Thoracic aorta (tissue), 2 donors: ENCODE measurements around the gene GNRHR. TPM values are rescaled to one million over a fixed set of nuclear protein-coding genes. Genes with fewer than 3 reads are reported as not detected.
"Not testable (repeated sequence)": the region's sequence is repeated elsewhere in the genome, so short reads cannot be mapped to it uniquely, and the experiment has no call there.

Source experiments
- ATAC-seq: fragments of 150-250 bp; one replicate; pipeline ENCODE4 v1.8.0; 2017; ENCODE audit warnings: low read depth; ENCODE audit not compliant: insufficient number of reproducible peaks, low FRiP score
- DNase-seq: peaks from one replicate; pipeline ENCODE4 v3.0.0-alpha.2; 2020; ENCODE audit warnings: low spot score
- H3K27ac ChIP-seq, 2 donors: fragments of 200-600 bp; sonication (generic); 1 replicate in 1 of 2; 2 replicates in 1 of 2; pipeline ENCODE4 v1.5.1; 2016; ENCODE audit warnings: mild to moderate bottlenecking in 2 of 2, moderate library complexity in 2 of 2
- H3K27me3 ChIP-seq: fragments of 200-600 bp; sonication (generic); replicated peaks from 2 replicates; pipeline ENCODE4 v1.6.0; 2016; ENCODE audit warnings: mild to moderate bottlenecking; ENCODE audit not compliant: insufficient read depth
- H3K36me3 ChIP-seq: fragments of 200-600 bp; sonication (generic); one replicate; pipeline ENCODE4 v1.5.1; 2016
- H3K4me1 ChIP-seq, 2 donors: fragments of 200-600 bp; sonication (generic); 1 replicate in 1 of 2; 2 replicates in 1 of 2; pipeline versions ENCODE4 v1.5.1 to v1.6.0; 2016; ENCODE audit warnings: low read depth in 2 of 2, mild to moderate bottlenecking in 1 of 2; ENCODE audit not compliant: control insufficient read depth in 1 of 2
- H3K4me3 ChIP-seq: fragments of 200-600 bp; sonication (generic); 2 replicates; pipeline ENCODE4 v1.5.1; 2016; ENCODE audit warnings: mild to moderate bottlenecking
- H3K9me3 ChIP-seq: fragments of 200-600 bp; sonication (generic); 2 replicates; pipeline ENCODE4 v1.5.1; 2016
- total RNA-seq, 2 donors: library from RNA; depleted of rRNA; stranded (reverse); fragments of >200 nt; gene quantifications; one replicate each; pipeline versions ENCODE4 v1.1.0 to v1.2.3, GENCODE V29; 2016
- TF ChIP-seq, protein P1 (sequence below): fragments of 200-600 bp; sonication (generic); IDR thresholded peaks from one replicate; pipeline ENCODE4 v1.5.1; 2019; ENCODE audit warnings: antibody characterized with exemption

Gene GNRHR
- total RNA-seq, 2 donors from 2014 or later: not detected

- ATAC-seq (no peak), DNase-seq (no peak)
- TF ChIP-seq, protein P1, sequence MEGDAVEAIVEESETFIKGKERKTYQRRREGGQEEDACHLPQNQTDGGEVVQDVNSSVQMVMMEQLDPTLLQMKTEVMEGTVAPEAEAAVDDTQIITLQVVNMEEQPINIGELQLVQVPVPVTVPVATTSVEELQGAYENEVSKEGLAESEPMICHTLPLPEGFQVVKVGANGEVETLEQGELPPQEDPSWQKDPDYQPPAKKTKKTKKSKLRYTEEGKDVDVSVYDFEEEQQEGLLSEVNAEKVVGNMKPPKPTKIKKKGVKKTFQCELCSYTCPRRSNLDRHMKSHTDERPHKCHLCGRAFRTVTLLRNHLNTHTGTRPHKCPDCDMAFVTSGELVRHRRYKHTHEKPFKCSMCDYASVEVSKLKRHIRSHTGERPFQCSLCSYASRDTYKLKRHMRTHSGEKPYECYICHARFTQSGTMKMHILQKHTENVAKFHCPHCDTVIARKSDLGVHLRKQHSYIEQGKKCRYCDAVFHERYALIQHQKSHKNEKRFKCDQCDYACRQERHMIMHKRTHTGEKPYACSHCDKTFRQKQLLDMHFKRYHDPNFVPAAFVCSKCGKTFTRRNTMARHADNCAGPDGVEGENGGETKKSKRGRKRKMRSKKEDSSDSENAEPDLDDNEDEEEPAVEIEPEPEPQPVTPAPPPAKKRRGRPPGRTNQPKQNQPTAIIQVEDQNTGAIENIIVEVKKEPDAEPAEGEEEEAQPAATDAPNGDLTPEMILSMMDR: no peak
- Histone ChIP-seq H3K27me3 (no peaks in the 10 kb centered on the region), H3K4me1 (no peaks in the 10 kb centered on the region), H3K4me3 (no peak overlapping the region), H3K9me3 (no peaks in the 10 kb centered on the region), H3K36me3 (no peaks in the 10 kb centered on the region), H3K27ac (no peak overlapping the region)
Measured at GRCh38 chr4:67735325-67735724, 18.9 kb downstream of the GNRHR start.

DNA sequence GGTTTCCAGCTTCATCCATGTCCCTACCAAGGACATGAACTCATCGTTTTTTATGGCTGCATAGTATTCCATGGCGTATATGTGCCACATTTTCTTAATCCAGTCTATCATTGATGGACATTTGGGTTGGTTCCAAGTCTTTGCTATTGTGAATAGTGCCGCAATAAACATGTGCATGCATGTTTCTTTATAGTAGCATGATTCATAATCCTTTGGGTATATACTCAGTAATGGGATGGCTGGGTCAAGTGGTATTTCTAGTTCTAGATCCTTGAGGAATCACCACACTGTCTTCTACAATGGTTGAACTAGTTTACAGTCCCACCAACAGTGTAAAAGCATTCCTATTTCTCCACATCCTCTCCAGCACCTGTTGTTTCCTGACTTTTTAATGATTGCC lies 23.7 kb downstream of the GNRHR start:
- H3K9me3 ChIP-seq, H3K27me3 ChIP-seq, H3K4me3 ChIP-seq, ATAC-seq, H3K36me3 ChIP-seq, H3K27ac ChIP-seq, DNase-seq, H3K4me1 ChIP-seq: not testable (repeated sequence)

GRCh38 chr4:67727124-67727850 lies 26.9 kb downstream of the GNRHR start:
- Histone ChIP-seq H3K9me3 (no peaks in the 10 kb centered on the region), H3K27me3 (no peaks in the 10 kb centered on the region), H3K36me3 (no peaks in the 10 kb centered on the region), H3K27ac (no peak overlapping the region), H3K4me1 (no peaks in the 10 kb centered on the region), H3K4me3 (no peak overlapping the region)
- ATAC-seq: no peak
- DNase-seq: no peak
- TF ChIP-seq, protein P1: no peak

- TF ChIP-seq, protein P1: no peak
- ATAC-seq (no peak), DNase-seq (no peak)
- H3K4me3 ChIP-seq: no peak overlapping the region
- H3K4me1 ChIP-seq: no peaks in the 10 kb centered on the region
- H3K36me3 ChIP-seq: no peaks in the 10 kb centered on the region
- H3K27ac ChIP-seq: no peak overlapping the region
- no peaks in the 10 kb centered on the region for H3K9me3 ChIP-seq
- no peaks in the 10 kb centered on the region for H3K27me3 ChIP-seq
Measured at GRCh38 chr4:67725981-67726380, 28.2 kb downstream of the GNRHR start.

DNA sequence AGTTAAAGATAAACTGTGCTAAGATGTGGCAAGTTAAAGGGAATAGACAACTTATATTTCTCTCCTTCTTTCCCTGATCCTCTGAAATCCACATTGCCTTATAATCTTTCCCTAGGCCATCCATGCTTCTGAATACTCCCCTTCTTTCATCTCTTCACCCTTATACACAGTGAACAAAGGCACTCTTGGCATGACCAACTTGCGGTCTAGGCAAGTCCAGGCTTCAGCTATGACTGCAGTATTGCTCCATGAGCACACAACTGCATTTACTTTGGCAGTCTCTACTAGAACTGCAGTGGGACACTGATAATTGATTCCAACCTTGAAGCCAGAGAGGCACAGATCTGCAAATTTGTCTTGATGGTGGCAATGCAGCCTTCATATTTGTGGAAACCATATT lies 29.1 kb downstream of the GNRHR start:
- Histone ChIP-seq H3K9me3 (no peaks in the 10 kb centered on the region), H3K4me3 (no peak overlapping the region), H3K27me3 (no peaks in the 10 kb centered on the region), H3K27ac (no peak overlapping the region), H3K4me1 (no peaks in the 10 kb centered on the region), H3K36me3 (peaks cover 7% of the 10 kb centered on the region)
- TF ChIP-seq, protein P1: no peak
- ATAC-seq: no peak
- no peak for DNase-seq

DNA sequence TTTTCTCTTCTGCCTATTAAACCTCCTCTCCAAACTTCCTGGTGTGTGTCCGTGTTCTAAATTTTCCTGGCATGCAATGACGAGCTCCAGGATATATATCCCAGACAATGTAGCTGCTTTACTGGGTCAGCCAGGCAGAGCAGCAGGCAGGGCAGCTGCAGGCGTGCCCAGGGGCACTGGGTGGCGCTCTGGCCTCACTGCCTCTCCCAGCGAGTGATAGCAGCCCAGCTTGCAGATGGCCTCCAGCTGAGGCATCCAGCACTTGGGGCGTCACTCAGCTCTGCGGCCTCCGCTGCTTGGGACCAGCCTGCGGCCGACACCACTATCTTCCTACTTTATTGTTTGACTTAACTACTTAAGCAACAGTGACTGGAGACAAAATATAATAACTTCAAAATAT lies 30.2 kb downstream of the GNRHR start:
- TF ChIP-seq, protein P1: no peak
- DNase-seq: no peak
- no peak overlapping the region for H3K4me3 ChIP-seq
- H3K4me1 ChIP-seq: no peaks in the 10 kb centered on the region
- no peaks in the 10 kb centered on the region for H3K27me3 ChIP-seq
- H3K36me3 ChIP-seq: peaks cover 7% of the 10 kb centered on the region
- no peaks in the 10 kb centered on the region for H3K9me3 ChIP-seq
- no peak overlapping the region for H3K27ac ChIP-seq
- no peak for ATAC-seq
